ENCODE measurements around the gene RAB17.
"Not testable (repeated sequence)": the region's sequence is repeated elsewhere in the genome, so short reads cannot be mapped to it uniquely, and the experiment has no call there.

RAB17 gene

GRCh38 chr2:237598468-237599208, 8.1 kb upstream of the RAB17 start:
- no peak for DNase-seq

- no peak for DNase-seq
These were observed 6.9 kb upstream of the RAB17 start for GRCh38 chr2:237597196-237598145.

GRCh38 chr2:237596520-237597195, 6.1 kb upstream of the RAB17 start:
- no peak for DNase-seq

- DNase-seq: not testable (repeated sequence)
These were observed 5.4 kb upstream of the RAB17 start for GRCh38 chr2:237595829-237596519.

- no peak for DNase-seq
These were observed 4.0 kb upstream of the RAB17 start for GRCh38 chr2:237594514-237594871.

GRCh38 chr2:237593596-237594320, 3.2 kb upstream of the RAB17 start:
- no peak for DNase-seq

GRCh38 chr2:237593036-237593435, 2.5 kb upstream of the RAB17 start:
- no peak for DNase-seq

GRCh38 chr2:237592425-237592980, 2.0 kb upstream of the RAB17 start:
- no peak for DNase-seq

- DNase-seq: peak; percentile 2 to 10
These were observed 777 bp upstream of the RAB17 start for GRCh38 chr2:237591141-237591881.

- DNase-seq: no peak
These were observed 2.4 kb downstream of the RAB17 start for GRCh38 chr2:237588044-237588696.

GRCh38 chr2:237585590-237586221, 4.8 kb downstream of the RAB17 start:
- no peak for DNase-seq

GRCh38 chr2:237583385-237584295, 6.9 kb downstream of the RAB17 start:
- DNase-seq: no peak

GRCh38 chr2:237581751-237582746, 8.5 kb downstream of the RAB17 start:
- DNase-seq: peak; percentile 26 to 38

GRCh38 chr2:237581326-237581725, 9.2 kb downstream of the RAB17 start:
- no peak for DNase-seq

- DNase-seq: no peak
These were observed 12.3 kb downstream of the RAB17 start for GRCh38 chr2:237577956-237578870.

GRCh38 chr2:237577458-237577857, 13.1 kb downstream of the RAB17 start:
- no peak for DNase-seq

Data from Kasumi-1 (cell line).